HepG2 (cell line): ENCODE measurements around the gene PRDM7. TPM values are rescaled to one million over a fixed set of nuclear protein-coding genes. Genes with fewer than 3 reads are reported as not detected.
"Not testable (repeated sequence)": the region's sequence is repeated elsewhere in the genome, so short reads cannot be mapped to it uniquely, and the experiment has no call there.

Source experiments
- ATAC-seq: fragments of 200-7000 bp; cut with Tn5 transposase; 3 replicates; pipeline ENCODE4 v1.9.1; 2020; ENCODE audit warnings: mild to moderate bottlenecking, moderate library complexity
- BruUV-seq: library from RNA; stranded (reverse); fragments of 400-500 nt; replicated peaks from 2 replicates; lab custom pipeline; 2021; lab: Mats Ljungman, UMichigan
- CTCF ChIA-PET: fragments of 300-600 bp; formaldehyde crosslinking; extraction: SDS; loops from one replicate; lab custom pipeline; 2021; ENCODE audit warnings: low total read pairs, inconsistent platforms, low intra/inter-chr PET ratio; lab: Yijun Ruan, JAX
- POLR2A ChIA-PET: fragments of 350-600 bp; sonication (Branson Sonifier 250); formaldehyde crosslinking; loops from one replicate; lab custom pipeline; 2020; ENCODE audit warnings: antibody characterized with exemption, inconsistent platforms; lab: Yijun Ruan, JAX
- DNase-seq: peaks from one replicate; pipeline ENCODE4 v3.0.0-alpha.2; 2015; ENCODE audit warnings: low spot score
- FAIRE-seq: peaks from 3 replicates; lab custom pipeline; 2011; peaks lifted over from hg19 to GRCh38; lab: Jason Lieb, UNC
- H2AFZ ChIP-seq: one replicate; pipeline ENCODE4 v1.6.1; 2011; ENCODE audit warnings: low read length, inconsistent platforms
- H3K27ac ChIP-seq: fragments of 300-600 bp; 3 replicates; pipeline ENCODE4 v1.8.0; 2011; ENCODE audit warnings: mixed run types, mild to moderate bottlenecking, mixed read lengths, low read length, inconsistent platforms; ENCODE audit not compliant: insufficient read depth; ENCODE audit errors: extremely low read length
- H3K27me3 ChIP-seq, 2 experiments: fragments of 200-600 bp in 1 of 2; 2 replicates in 1 of 2; 3 replicates in 1 of 2; pipeline versions ENCODE4 v1.6.0 to v1.8.0; 2011; ENCODE audit warnings: low read length in 2 of 2, mild to moderate bottlenecking in 2 of 2, moderate library complexity in 2 of 2, inconsistent platforms in 1 of 2; ENCODE audit not compliant: insufficient read depth in 2 of 2, control insufficient read depth in 1 of 2
- H3K36me3 ChIP-seq, 2 experiments: fragments of 200-600 bp in 1 of 2; replicated peaks in 1 of 2; 2 replicates in 1 of 2; 3 replicates in 1 of 2; pipeline versions ENCODE4 v1.5.1 to v1.8.0; 2011; ENCODE audit warnings: low read length in 2 of 2, inconsistent platforms in 1 of 2; ENCODE audit not compliant: insufficient read depth in 2 of 2, control insufficient read depth in 1 of 2
- H3K4me1 ChIP-seq: 2 replicates; pipeline ENCODE4 v1.5.1; 2012; ENCODE audit warnings: low read length, inconsistent platforms; ENCODE audit not compliant: insufficient read depth
- H3K4me2 ChIP-seq: 2 replicates; pipeline ENCODE4 v1.6.0; 2011; ENCODE audit warnings: low read depth, low read length, inconsistent platforms
- H3K4me3 ChIP-seq, 3 experiments: fragments of 200-600 bp in 1 of 3; sonication (generic), shearing (Covaris generic) in 1 of 3; replicated peaks in 1 of 3; 2 replicates each; pipeline ENCODE4 v1.5.1; 2011 to 2016; ENCODE audit warnings: low read length in 3 of 3, inconsistent platforms in 2 of 3, low read depth in 2 of 3, mild to moderate bottlenecking in 2 of 3, control low read depth in 1 of 3, mixed read lengths in 1 of 3; ENCODE audit not compliant: insufficient read depth in 1 of 3
- H3K79me2 ChIP-seq: one replicate; pipeline ENCODE4 v1.6.1; 2011; ENCODE audit warnings: low read length, inconsistent platforms; ENCODE audit not compliant: insufficient read depth
- H3K9ac ChIP-seq: 2 replicates; pipeline ENCODE4 v1.6.0; 2011; ENCODE audit warnings: mild to moderate bottlenecking, low read depth, low read length, inconsistent platforms; ENCODE audit not compliant: insufficient read depth
- H3K9me3 ChIP-seq: 2 replicates; pipeline ENCODE4 v1.5.1; 2012; ENCODE audit warnings: mild to moderate bottlenecking, low read length
- H4K20me1 ChIP-seq: 2 replicates; pipeline ENCODE4 v1.6.0; 2011; ENCODE audit warnings: inconsistent platforms, mild to moderate bottlenecking, low read length, moderate library complexity; ENCODE audit not compliant: insufficient read depth
- GATAD2A ChIP-seq: IDR thresholded peaks from 2 replicates; pipeline ENCODE4 v1.6.1; 2016
- HNF4A ChIP-seq: sonication (generic); formaldehyde crosslinking; IDR thresholded peaks from 2 replicates; pipeline ENCODE4 v1.4.0; 2020; ENCODE audit warnings: missing genetic modification reagents
- HOXA3 ChIP-seq: sonication (generic); formaldehyde crosslinking; IDR thresholded peaks from 2 replicates; pipeline ENCODE4 v1.5.0; 2020; ENCODE audit warnings: missing genetic modification reagents
- NR2F6 ChIP-seq, 2 experiments: IDR thresholded peaks; 2 replicates each; pipeline ENCODE4 v1.6.1; 2016; ENCODE audit warnings: antibody characterized with exemption in 1 of 2, mild to moderate bottlenecking in 1 of 2
- TBX2 ChIP-seq: sonication (generic); formaldehyde crosslinking; IDR thresholded peaks from 2 replicates; pipeline ENCODE4 v1.5.0; 2020; ENCODE audit warnings: missing genetic modification reagents, mild to moderate bottlenecking, borderline replicate concordance
- ZMYM3 ChIP-seq: sonication (generic); formaldehyde crosslinking; IDR thresholded peaks from 2 replicates; pipeline ENCODE4 v1.5.1; 2020; ENCODE audit warnings: mild to moderate bottlenecking, missing genetic modification reagents
- ZNF225 ChIP-seq: sonication (generic); formaldehyde crosslinking; IDR thresholded peaks from 2 replicates; pipeline ENCODE4 v1.4.0; 2020; ENCODE audit warnings: mild to moderate bottlenecking, missing genetic modification reagents
- WGBS: methylation state at CpG from one replicate; pipeline ENCODE4 v1.1.6; 2017; ENCODE audit warnings: low lambda C conversion rate; 5-methylcytosine and 5-hydroxymethylcytosine counted together
- in situ Hi-C: cut with HindIII; loops from 2 replicates; pipeline ENCODE4 v1.10.0; 2017; ENCODE audit warnings: low pct_unique_long_range_greater_than_20kb; ENCODE audit not compliant: extremely low pct_ligation_motif_present
- intact Hi-C: fragments of 100-400 bp; cut with micrococcal nuclease; formaldehyde crosslinking; loops from one replicate; pipeline ENCODE4 v1.10.0; 2022; ENCODE audit not compliant: unreplicated experiment
- polyA plus RNA-seq, 8 experiments: library from polyadenylated mRNA; depleted of rRNA in 3 of 8; stranded (reverse) in 7 of 8; unstranded in 1 of 8; fragments of >200 nt; fragmentation: Illumina TruSeq in 4 of 8; extraction: Trizol in 4 of 8; gene quantifications; 2 replicates each; pipeline versions ENCODE4 v1.2.1 to v1.2.3, GENCODE V29; 2011 to 2016; ENCODE audit warnings: low read depth in 4 of 8, missing spikeins in 1 of 8, mixed read lengths in 1 of 8; ENCODE audit not compliant: insufficient read depth in 1 of 8
- total RNA-seq, 5 experiments: library from RNA; depleted of rRNA; stranded (reverse); fragments of >200 nt; fragmentation: Illumina TruSeq; extraction: Trizol; gene quantifications; 2 replicates each; pipeline ENCODE4 v1.2.3, GENCODE V29; 2016; ENCODE audit warnings: low read depth in 1 of 5
- TF ChIP-seq, protein P1 (sequence below): sonication (generic); formaldehyde crosslinking; IDR thresholded peaks from 2 replicates; pipeline ENCODE4 v1.8.1; 2023; ENCODE audit warnings: missing genetic modification reagents, mild to moderate bottlenecking, borderline replicate concordance
- TF ChIP-seq, protein P2 (sequence below): sonication (generic); formaldehyde crosslinking; IDR thresholded peaks from 2 replicates; pipeline ENCODE4 v1.9.0; 2021; ENCODE audit warnings: missing genetic modification reagents, borderline replicate concordance

The PRDM7 gene
- total and polyA plus RNA-seq, 2 of the 13 experiments (the other 11 are each of a cell fraction or from before 2014, with no cell fraction given) = not detected

DNA sequence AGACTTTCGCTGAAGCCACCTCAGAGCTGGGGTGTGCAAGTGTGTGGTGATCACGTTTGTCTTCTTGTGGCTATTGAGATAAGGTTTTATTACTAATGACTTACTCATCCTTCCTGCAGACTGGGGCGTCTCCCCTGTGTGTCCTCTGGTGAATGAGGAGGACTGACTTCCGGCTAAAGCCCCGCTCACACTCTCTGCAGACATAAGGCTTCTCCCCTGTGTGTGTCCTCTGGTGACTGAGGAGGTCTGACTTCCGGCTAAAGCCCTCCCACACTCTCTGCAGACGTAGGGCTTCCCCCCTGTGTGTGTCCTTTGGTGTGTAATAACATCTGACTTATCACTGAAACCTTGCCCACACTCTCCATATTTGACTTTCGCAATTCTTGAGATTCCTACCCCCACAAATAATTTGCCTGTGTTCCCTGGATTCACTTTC lies 19.4 kb downstream of the PRDM7 start (continued):
- TF ChIP-seq ZNF225 (CRISPR knock-in tag) = no peak
- TF ChIP-seq ZMYM3 = 0 out of 2 replicates have a peak, but pooled peaks have one; percentile 21
- TF ChIP-seq HNF4A (CRISPR knock-in tag) = peak; percentile 42; the same call in 1 of the 2 replicates
- TF ChIP-seq, protein P1, sequence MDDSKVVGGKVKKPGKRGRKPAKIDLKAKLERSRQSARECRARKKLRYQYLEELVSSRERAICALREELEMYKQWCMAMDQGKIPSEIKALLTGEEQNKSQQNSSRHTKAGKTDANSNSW = no peak

DNA sequence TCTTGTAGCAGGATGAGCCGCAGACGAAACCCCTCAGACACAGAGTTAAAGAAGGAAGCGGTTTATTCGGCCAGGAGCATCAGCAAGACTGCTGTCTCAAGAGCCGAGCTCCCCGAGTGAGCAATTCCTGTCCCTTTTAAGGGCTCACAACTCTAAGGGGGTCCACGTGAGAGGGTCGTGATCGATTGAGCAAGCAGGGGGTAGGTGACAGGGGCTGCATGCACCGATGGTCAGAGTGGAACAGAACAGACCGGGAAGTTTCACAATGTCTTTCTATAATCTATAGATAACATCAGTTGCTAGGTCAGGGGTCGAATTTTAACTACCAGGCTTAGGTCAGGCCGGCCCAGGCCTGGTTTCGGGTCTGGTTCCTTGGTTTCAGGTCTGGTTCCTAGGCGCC lies 20.6 kb downstream of the PRDM7 start:
- FAIRE-seq; H3K4me3 ChIP-seq; H3K79me2 ChIP-seq; intact Hi-C loops; H3K36me3 ChIP-seq; CTCF ChIA-PET; H4K20me1 ChIP-seq; H2AFZ ChIP-seq; H3K4me2 ChIP-seq; H3K27ac ChIP-seq; DNase-seq; in situ Hi-C loops; H3K27me3 ChIP-seq; BruUV-seq; ATAC-seq; H3K9ac ChIP-seq; TF ChIP-seq NR2F6 (IDR thresholded peaks at IDR 0.05): not testable (repeated sequence)
- 39% methylated on average over 15 of the region's 15 CpGs for WGBS
- H3K9me3 ChIP-seq = peaks cover 32% of the 10 kb centered on the region
- H3K4me1 ChIP-seq = peaks cover 40% of the 10 kb centered on the region
- peak; percentile 28; the same call in 1 of the 2 replicates for TF ChIP-seq HOXA3 (CRISPR knock-in tag)
- TF ChIP-seq GATAD2A = peak; percentile 61
- TF ChIP-seq NR2F6 (CRISPR knock-in tag; IDR thresholded peaks at IDR 0.05) = peak; percentile 49; the same call in 1 of the 2 replicates
- TF ChIP-seq, protein P2, sequence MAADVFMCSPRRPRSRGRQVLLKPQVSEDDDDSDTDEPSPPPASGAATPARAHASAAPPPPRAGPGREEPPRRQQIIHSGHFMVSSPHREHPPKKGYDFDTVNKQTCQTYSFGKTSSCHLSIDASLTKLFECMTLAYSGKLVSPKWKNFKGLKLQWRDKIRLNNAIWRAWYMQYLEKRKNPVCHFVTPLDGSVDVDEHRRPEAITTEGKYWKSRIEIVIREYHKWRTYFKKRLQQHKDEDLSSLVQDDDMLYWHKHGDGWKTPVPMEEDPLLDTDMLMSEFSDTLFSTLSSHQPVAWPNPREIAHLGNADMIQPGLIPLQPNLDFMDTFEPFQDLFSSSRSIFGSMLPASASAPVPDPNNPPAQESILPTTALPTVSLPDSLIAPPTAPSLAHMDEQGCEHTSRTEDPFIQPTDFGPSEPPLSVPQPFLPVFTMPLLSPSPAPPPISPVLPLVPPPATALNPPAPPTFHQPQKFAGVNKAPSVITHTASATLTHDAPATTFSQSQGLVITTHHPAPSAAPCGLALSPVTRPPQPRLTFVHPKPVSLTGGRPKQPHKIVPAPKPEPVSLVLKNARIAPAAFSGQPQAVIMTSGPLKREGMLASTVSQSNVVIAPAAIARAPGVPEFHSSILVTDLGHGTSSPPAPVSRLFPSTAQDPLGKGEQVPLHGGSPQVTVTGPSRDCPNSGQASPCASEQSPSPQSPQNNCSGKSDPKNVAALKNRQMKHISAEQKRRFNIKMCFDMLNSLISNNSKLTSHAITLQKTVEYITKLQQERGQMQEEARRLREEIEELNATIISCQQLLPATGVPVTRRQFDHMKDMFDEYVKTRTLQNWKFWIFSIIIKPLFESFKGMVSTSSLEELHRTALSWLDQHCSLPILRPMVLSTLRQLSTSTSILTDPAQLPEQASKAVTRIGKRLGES (CRISPR knock-in tag) = 0 out of 2 replicates have a peak, but pooled peaks have one; percentile 55
- 0 out of 2 replicates have a peak, but pooled peaks have one; percentile 6 for TF ChIP-seq TBX2 (CRISPR knock-in tag)
- POLR2A ChIA-PET = interaction anchor here (1.1 kb wide), 1 partner anchor 10 kb away, joined by 4 read pairs; no protein-coding TSS in a partner anchor
